A549 treated with RU486 at 1 μM for 4 hours (cell line): Measurements from ENCODE around the gene DUSP3. TPM values are rescaled to one million over a fixed set of nuclear protein-coding genes. Genes with fewer than 3 reads are reported as not detected.

Source experiments
- total RNA-seq: library from RNA; stranded (reverse); fragments of 200-300 nt; extraction: Qiagen RNA extraction; gene quantifications from 5 replicates; pipeline ENCODE4 v1.2.3, GENCODE V29; 2022; ENCODE audit warnings: low read depth

The DUSP3 gene
- 57.5 to 61.7 TPM (median 61.0 TPM) in 5 replicates for total RNA-seq

DNA sequence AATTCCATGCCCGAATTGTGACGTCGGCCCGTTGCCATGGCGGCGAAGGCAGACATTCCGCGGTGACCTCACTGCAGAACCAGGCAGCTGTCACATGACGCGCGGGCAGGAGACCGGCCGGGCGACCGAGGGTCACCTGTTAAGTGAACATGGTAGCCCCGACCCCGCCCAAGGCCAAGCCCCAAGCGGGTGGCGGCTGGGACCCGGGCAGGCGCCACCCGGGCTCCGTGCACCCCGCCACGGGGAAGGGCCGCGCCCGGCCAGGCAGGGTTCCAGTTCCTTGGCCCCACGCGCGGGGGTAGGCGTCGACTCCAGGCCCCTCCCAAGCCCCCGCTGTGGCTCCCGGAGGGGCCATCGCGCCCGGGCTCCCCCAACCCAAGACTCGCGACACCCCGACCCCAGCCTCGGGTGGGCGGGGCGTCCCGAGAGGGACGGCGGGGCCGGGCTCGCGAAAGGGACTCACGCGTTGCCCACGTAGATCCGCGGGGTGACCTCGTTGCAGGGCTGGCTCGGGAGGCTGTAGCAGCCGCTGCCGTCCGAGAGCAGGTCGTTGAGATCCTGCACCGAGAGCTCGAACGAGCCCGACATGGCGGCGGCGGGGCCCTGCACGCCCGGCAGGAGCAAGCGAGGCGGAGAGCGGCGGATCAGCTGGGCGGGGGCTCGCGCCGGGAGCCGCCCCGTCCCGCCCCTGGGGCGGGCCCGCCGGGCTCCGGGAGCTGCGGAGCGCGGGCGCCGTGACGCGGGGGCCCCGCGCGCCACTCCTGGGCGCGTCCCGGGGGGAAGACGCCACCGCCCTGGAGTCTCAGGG is at the start of gene DUSP3:
TSS of gene DUSP3 (minus strand) at position 641 of the 808 bp plus-strand sequence. CDS start at position 588, 53 bp downstream.

DNA sequence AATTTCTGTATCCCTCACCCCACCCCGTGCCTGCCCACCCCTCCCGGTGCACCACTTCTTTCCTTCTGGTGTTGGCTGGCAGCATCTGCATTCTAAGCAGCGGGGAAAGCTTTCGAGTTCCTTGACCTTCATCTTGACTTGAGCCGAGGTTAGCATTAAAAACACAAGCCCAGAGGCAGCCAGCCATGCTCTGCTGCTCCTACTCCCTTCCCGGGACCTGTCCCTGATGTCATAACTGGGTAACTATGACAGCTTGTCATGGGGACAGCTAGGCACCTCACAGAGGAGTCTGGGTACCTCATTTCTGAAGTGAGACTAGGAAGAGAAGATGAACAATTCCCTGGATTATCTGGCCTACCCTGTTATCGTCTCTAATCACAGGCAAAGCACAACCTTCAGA is 1.4 kb upstream of the DUSP3 start, which contains the start of gene CFAP97D1:
TSS of gene CFAP97D1 (plus strand) at position 301 of the 400 bp plus-strand sequence. CDS start at position 329, 28 bp downstream.

DNA sequence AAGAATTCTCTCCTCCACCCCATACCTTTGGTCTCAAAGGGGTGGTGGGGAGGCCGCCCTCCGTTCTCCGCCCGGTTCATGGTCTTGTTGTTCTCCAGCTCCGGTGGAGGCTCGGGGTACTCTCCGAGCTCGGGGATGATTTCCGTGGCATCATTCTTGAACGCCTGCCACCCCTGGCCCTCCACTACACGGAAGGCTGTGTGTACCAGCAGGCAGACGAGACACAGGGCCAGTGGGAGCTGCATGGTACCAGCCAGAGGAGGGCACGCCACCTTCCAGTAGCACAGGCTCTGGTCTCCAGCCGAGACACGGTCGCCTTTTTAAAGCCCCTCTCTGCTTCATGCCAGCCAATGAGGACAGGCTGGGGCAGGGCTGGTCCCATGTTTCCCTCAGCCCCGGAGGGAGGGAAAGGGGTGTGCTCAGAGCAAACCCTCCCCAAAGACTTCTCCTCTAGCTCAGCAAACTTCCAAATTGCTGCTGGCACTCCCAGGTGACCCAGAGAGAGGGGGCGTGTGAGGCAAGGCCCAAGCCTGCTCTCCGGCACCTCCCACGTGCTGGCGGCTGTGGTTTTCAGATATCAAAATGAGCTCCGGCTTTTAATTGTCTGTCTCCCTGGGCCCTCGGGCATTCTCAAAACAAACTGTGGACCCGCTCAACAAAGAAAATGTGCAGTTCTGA is 20.1 kb downstream of the DUSP3 start, which contains the start of gene SOST:
TSS of gene SOST (minus strand) at position 295 of the 678 bp plus-strand sequence. CDS start at position 245, 50 bp downstream.

Other genes starting within 250 kb of the DUSP3 start
- 45.4 to 54.0 TPM (median 52.5 TPM) in 5 replicates for gene ETV4, start 232.6 kb downstream of the DUSP3 start, total RNA-seq
- gene MEOX1, start 117.1 kb downstream of the DUSP3 start, total RNA-seq: not detected in 5 replicates
- not detected in 5 replicates for gene SOST, start 20.2 kb downstream of the DUSP3 start, total RNA-seq
- 0.06 to 0.07 TPM in 2 of 5 replicates, not detected in the others for gene CFAP97D1, start 1.5 kb upstream of the DUSP3 start, total RNA-seq
- 14.0 to 18.4 TPM (median 17.4 TPM) in 5 replicates for gene MPP3, start 54.2 kb upstream of the DUSP3 start, total RNA-seq
- not detected in 5 replicates for gene CD300LG, start 68.2 kb upstream of the DUSP3 start, total RNA-seq
- 1.4 to 2.0 TPM (median 1.7 TPM) in 5 replicates for gene MPP2, start 128.6 kb upstream of the DUSP3 start, total RNA-seq
- gene PPY, start 163.5 kb upstream of the DUSP3 start, total RNA-seq: 0.28 TPM in 1 of 5 replicates, not detected in the others
- 0.17 TPM in 1 of 5 replicates, not detected in the others for gene PYY, start 175.0 kb upstream of the DUSP3 start, total RNA-seq
- 0.72 to 1.3 TPM (median 1.1 TPM) in 5 replicates for gene NAGS, start 225.6 kb upstream of the DUSP3 start, total RNA-seq
- gene TMEM101, start 236.0 kb upstream of the DUSP3 start, total RNA-seq: 24.8 to 33.0 TPM (median 30.9 TPM) in 5 replicates